AG04450 (cell line): Measurements from ENCODE around the gene AGRP. TPM values are rescaled to one million over a fixed set of nuclear protein-coding genes. Genes with fewer than 3 reads are reported as not detected.

Experiments used
- CTCF ChIA-PET: fragments of 300-600, 350-600 bp; formaldehyde crosslinking; extraction: SDS; loops from one replicate; lab custom pipeline; 2022; ENCODE audit warnings: antibody characterized with exemption, inconsistent platforms; lab: Charles Lee
- POLR2A ChIA-PET: fragments of 350-600 bp; formaldehyde crosslinking; extraction: SDS; loops from one replicate; lab custom pipeline; 2021; ENCODE audit warnings: antibody characterized with exemption, inconsistent platforms; lab: Yijun Ruan, JAX
- DNase-seq: peaks from one replicate; pipeline ENCODE4 v3.0.0-alpha.2; 2011; ENCODE audit warnings: low read depth, low spot score
- H3K27ac ChIP-seq: one replicate; pipeline ENCODE4 v1.5.1; 2012; ENCODE audit warnings: low read depth, low read length, control low read depth
- H3K27me3 ChIP-seq: one replicate; pipeline ENCODE4 v1.6.0; 2012; ENCODE audit warnings: low read length; ENCODE audit not compliant: control insufficient read depth, insufficient read depth
- H3K4me3 ChIP-seq: 2 replicates; pipeline ENCODE4 v1.5.1; 2011; ENCODE audit warnings: mild to moderate bottlenecking, low read depth, low read length, control low read depth
- H3K9me3 ChIP-seq: 2 replicates; pipeline ENCODE4 v1.5.1; 2012; ENCODE audit warnings: low read length; ENCODE audit not compliant: control insufficient read depth, insufficient read depth
- CTCF ChIP-seq: IDR thresholded peaks from 2 replicates; pipeline ENCODE4 v1.5.1; 2011; ENCODE audit warnings: low read depth, low read length, control low read depth, inconsistent platforms
- polyA plus RNA-seq: library from polyadenylated mRNA; depleted of rRNA; stranded (reverse); fragments of >200 nt; gene quantifications from 2 replicates; pipeline ENCODE4 v1.2.3, GENCODE V29; 2011

AGRP gene
- polyA plus RNA-seq, 1 experiment: not detected

GRCh38 chr16:67463691-67464090, 19.7 kb downstream of the AGRP start:
- Histone ChIP-seq H3K4me3 (no peak overlapping the region), H3K27me3 (no peaks in the 10 kb centered on the region), H3K9me3 (no peaks in the 10 kb centered on the region), H3K27ac (no peak overlapping the region)
- ChIA-PET POLR2A (interaction anchor here (0.7 to 1.0 kb wide), 2 partner anchors 16 to 199 kb away, joined by 3 to 4 read pairs; no protein-coding TSS in a partner anchor), CTCF (interaction anchor here (1.1 to 7.7 kb wide), 3 partner anchors 17 to 37 kb away, joined by 3 to 154 read pairs (median 7); partner anchors contain the start of genes ATP6V0D1 and HSD11B2)
- TF ChIP-seq CTCF: no peak
- DNase-seq: no peak

GRCh38 chr16:67463059-67463458, 20.3 kb downstream of the AGRP start:
- POLR2A ChIA-PET: interaction anchor here (0.7 to 1.0 kb wide), 2 partner anchors 17 to 200 kb away, joined by 3 to 4 read pairs; no protein-coding TSS in a partner anchor
- Histone ChIP-seq H3K27ac (no peak overlapping the region), H3K4me3 (no peak overlapping the region), H3K9me3 (no peaks in the 10 kb centered on the region), H3K27me3 (no peaks in the 10 kb centered on the region)
- no peak for DNase-seq
- CTCF ChIA-PET: interaction anchor here (1.1 to 7.7 kb wide), 4 partner anchors 16 to 37 kb away, joined by 3 to 154 read pairs (median 10); partner anchors contain the start of genes ATP6V0D1 and HSD11B2
- no peak for TF ChIP-seq CTCF

- TF ChIP-seq CTCF: no peak
- CTCF ChIA-PET: interaction anchor here (0.7 to 7.7 kb wide), 5 partner anchors 15 to 113 kb away, joined by 3 to 154 read pairs (median 7); partner anchors contain the start of genes ATP6V0D1 and HSD11B2
- Histone ChIP-seq H3K9me3 (no peaks in the 10 kb centered on the region), H3K27me3 (no peaks in the 10 kb centered on the region), H3K27ac (no peak overlapping the region), H3K4me3 (no peak overlapping the region)
- POLR2A ChIA-PET: no interaction called here
- DNase-seq: no peak
These were observed 21.1 kb downstream of the AGRP start for GRCh38 chr16:67462279-67462655.

- no peak for TF ChIP-seq CTCF
- no peak for DNase-seq
- Histone ChIP-seq H3K9me3 (no peaks in the 10 kb centered on the region), H3K4me3 (no peak overlapping the region), H3K27me3 (no peaks in the 10 kb centered on the region), H3K27ac (no peak overlapping the region)
- POLR2A ChIA-PET: no interaction called here
- CTCF ChIA-PET: interaction anchor here (0.7 to 7.7 kb wide), 5 partner anchors 14 to 113 kb away, joined by 3 to 154 read pairs (median 7); partner anchors contain the start of gene HSD11B2
These were observed 21.6 kb downstream of the AGRP start for GRCh38 chr16:67461600-67462278.

- POLR2A ChIA-PET: no interaction called here
- no peaks in the 10 kb centered on the region for H3K27me3 ChIP-seq
- no peak for DNase-seq
- no peak overlapping the region for H3K27ac ChIP-seq
- CTCF ChIA-PET: interaction anchor here (1.2 to 2.1 kb wide), 2 partner anchors 14 to 60 kb away, joined by 5 to 14 read pairs; no protein-coding TSS in a partner anchor
- no peak for TF ChIP-seq CTCF
- no peaks in the 10 kb centered on the region for H3K9me3 ChIP-seq
- no peak overlapping the region for H3K4me3 ChIP-seq
These were observed 22.4 kb downstream of the AGRP start for GRCh38 chr16:67460961-67461360.
